Stimulated activated CD4-positive, alpha-beta T cell treated with anti-CD3 and anti-CD28 coated beads, Interleukin-2, amount 100 ng/mL, for 48 hours (primary cell): Measurements from ENCODE around the gene KIRREL1.
A peak's percentile ranks its signal among the peaks of the same experiment; 100 is the strongest.
"Not testable (repeated sequence)": the region's sequence is repeated elsewhere in the genome, so short reads cannot be mapped to it uniquely, and the experiment has no call there.

Experiments
- DNase-seq, 2 donors: peaks; one replicate each; pipeline ENCODE4 v3.0.0-alpha.2; 2020

The KIRREL1 gene

GRCh38 chr1:158112994-158113758 is 119.7 kb downstream of the KIRREL1 start:
- DNase-seq = peak; percentile 5 to 38

- DNase-seq = no peak
These were observed 120.3 kb downstream of the KIRREL1 start for GRCh38 chr1:158113759-158114127.

GRCh38 chr1:158115126-158115525 is 121.7 kb downstream of the KIRREL1 start:
- DNase-seq = no peak

- no peak for DNase-seq
These were observed 123.1 kb downstream of the KIRREL1 start for GRCh38 chr1:158116311-158117167.

GRCh38 chr1:158117854-158118704 is 124.6 kb downstream of the KIRREL1 start:
- DNase-seq = peak; percentile 17 to 18

GRCh38 chr1:158118713-158119402 is 125.4 kb downstream of the KIRREL1 start:
- no peak for DNase-seq

GRCh38 chr1:158119976-158120653 is 126.7 kb downstream of the KIRREL1 start:
- DNase-seq = no peak

GRCh38 chr1:158121604-158122254 is 128.3 kb downstream of the KIRREL1 start:
- DNase-seq = peak in 1 of 2 donors; percentile 5

GRCh38 chr1:158122833-158123388 is 129.5 kb downstream of the KIRREL1 start:
- no peak for DNase-seq

GRCh38 chr1:158124034-158124433 is 130.6 kb downstream of the KIRREL1 start:
- DNase-seq = no peak

GRCh38 chr1:158124999-158125398 is 131.6 kb downstream of the KIRREL1 start:
- peak; percentile 65 for DNase-seq

- DNase-seq = no peak
These were observed 133.0 kb downstream of the KIRREL1 start for GRCh38 chr1:158126425-158126824.

GRCh38 chr1:158128531-158128930 is 135.1 kb downstream of the KIRREL1 start:
- DNase-seq = not testable (repeated sequence)

GRCh38 chr1:158131217-158131616 is 137.8 kb downstream of the KIRREL1 start:
- no peak for DNase-seq

- no peak for DNase-seq
These were observed 147.3 kb downstream of the KIRREL1 start for GRCh38 chr1:158140764-158141192.

GRCh38 chr1:158145173-158145719 is 151.8 kb downstream of the KIRREL1 start:
- no peak for DNase-seq

GRCh38 chr1:158146165-158146564 is 152.7 kb downstream of the KIRREL1 start:
- no peak for DNase-seq

GRCh38 chr1:158146739-158147138 is 153.3 kb downstream of the KIRREL1 start:
- no peak for DNase-seq

GRCh38 chr1:158147401-158147800 is 154.0 kb downstream of the KIRREL1 start:
- DNase-seq = no peak

GRCh38 chr1:158147869-158148268 is 154.4 kb downstream of the KIRREL1 start:
- no peak for DNase-seq

GRCh38 chr1:158148468-158148867 is 155.0 kb downstream of the KIRREL1 start:
- no peak for DNase-seq
